G401 (cell line): ENCODE data around the gene ATF1. TPM values are rescaled to one million over a fixed set of nuclear protein-coding genes. Genes with fewer than 3 reads are reported as not detected.

ENCODE experiments used
- DNase-seq: peaks from one replicate; pipeline ENCODE4 v3.0.0-alpha.2; 2015; ENCODE audit warnings: low spot score
- in situ Hi-C: cut with HindIII; loops from 2 replicates; pipeline ENCODE4 v1.10.0; 2016; ENCODE audit warnings: low sequenced_read_pairs, mixed read lengths
- total RNA-seq: library from RNA; depleted of rRNA; stranded (reverse); fragments of >200 nt; shearing (Covaris generic); gene quantifications from 2 replicates; pipeline ENCODE4 v1.2.3, GENCODE V29; 2014; rRNA removed

ATF1 gene
- 31.8 and 48.3 TPM in 2 replicates for total RNA-seq

DNA sequence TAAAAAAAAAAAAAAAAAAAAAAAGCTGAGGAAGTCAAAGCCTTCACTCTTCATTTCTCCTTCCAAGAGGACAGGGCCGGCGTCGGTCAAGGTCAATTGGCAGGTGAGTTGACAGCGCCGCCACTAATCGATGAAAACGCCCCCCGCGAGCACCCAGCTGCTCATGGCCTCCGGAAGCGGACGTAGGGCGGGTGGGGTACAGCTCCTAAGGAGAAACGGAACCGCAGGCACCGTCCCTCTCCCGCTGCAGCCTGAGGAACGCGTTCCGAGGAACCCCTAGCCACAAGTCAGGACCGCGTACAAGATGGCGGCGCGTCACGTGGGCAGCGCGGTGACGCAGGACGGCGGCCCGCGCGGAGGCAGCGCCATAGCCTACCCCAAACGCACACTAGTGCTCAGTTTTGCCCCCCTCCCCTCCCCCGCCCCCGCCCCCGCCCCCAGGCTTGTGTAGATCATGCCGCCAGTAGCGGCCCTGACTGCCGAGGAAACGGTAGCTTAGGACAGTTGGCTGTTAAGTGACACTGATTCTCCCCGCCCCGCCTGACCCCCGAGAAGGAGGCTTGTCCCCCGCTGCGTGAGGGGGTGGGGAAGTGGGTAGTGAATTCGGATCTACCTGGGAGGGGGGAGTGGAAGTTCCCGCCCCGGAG, at the start of gene ATF1:
TSS of gene ATF1 (plus strand) at position 463 of the 647 bp plus-strand sequence. CDS start 16,045 bp downstream, outside the sequence.
- peak; percentile 87 for DNase-seq
- in situ Hi-C loops: no loop called here

DNA sequence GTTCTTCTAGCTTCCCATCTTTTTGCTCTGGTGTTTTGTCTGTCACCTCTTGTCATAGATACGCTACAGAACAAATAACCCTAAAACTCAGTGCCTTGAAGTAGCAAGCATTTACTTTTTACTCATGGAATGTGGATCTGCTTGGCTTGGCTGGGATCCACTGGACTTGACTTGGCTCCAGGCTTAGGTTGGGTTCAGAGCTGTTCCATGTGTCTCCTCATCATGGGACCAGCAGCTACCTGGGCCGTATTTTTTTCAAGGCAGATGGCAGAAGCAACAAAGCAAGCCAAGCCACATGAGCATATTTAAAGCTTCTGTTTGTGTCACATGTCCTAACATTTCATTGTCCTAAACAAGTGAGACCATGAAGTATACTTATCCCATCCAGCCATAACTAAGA, 48.7 kb upstream of the ATF1 start:
- DNase-seq: peak; percentile 98
- in situ Hi-C loops: no loop called here

DNA sequence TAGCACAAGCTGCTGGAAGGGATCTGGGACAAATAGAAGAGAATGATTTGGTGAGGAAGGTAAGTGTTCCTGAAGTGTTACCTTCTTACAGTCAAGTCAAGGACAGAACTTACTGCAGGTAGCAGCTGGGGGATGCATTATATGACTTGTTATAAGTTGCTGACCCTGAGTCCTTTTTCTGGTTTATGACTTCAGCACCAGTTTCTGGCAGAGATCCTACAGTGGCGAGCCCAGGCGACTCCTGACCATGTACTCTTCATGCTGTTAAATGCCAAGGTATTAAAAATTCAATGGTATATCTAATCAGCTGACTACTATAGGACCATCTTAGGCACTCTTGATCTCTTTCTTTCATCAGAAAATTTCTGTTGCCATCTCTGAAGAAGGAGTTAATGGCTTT, 45.1 kb upstream of the ATF1 start:
- DNase-seq: no peak
- in situ Hi-C loops: no loop called here

DNA sequence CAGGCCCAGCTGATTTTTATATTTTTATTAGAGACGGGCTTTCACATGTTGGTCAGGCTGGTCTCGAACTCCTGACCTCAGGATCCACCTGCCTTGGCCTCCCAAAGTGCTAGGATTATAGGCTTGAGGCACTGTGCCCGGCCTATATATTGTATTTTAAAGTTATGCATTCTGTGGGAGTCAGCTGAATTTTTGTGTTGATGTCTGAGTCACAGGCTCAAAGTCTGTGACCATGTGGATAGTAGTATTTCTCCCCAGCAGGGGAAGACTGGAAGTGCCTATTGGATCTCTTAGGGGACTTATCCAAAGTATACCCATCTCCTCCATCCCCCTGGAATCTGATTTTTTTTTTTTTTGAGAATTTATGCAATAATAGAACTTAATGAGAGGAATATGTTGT, 43.8 kb upstream of the ATF1 start:
- DNase-seq: no peak
- in situ Hi-C loops: no loop called here

DNA sequence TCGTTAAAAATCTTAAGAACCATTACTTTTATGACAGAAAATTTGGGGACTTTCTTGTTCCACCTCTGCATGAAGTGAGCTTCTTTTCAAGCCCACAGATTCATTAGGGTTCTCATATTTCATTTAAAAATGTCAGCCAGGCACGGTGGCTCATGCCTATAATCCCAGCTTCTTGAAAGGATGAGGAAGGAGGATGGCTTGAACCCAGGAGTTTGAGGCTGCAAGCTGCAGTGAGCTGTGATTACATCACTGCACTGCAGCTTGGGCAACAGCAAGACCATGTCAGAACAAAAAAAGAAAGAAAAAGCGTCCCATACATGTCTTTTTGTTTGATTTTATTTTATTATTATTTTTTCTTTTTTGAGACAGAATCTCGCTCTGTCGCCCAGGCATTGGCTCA, 43.4 kb upstream of the ATF1 start:
- no peak for DNase-seq
- in situ Hi-C loops: no loop called here

DNA sequence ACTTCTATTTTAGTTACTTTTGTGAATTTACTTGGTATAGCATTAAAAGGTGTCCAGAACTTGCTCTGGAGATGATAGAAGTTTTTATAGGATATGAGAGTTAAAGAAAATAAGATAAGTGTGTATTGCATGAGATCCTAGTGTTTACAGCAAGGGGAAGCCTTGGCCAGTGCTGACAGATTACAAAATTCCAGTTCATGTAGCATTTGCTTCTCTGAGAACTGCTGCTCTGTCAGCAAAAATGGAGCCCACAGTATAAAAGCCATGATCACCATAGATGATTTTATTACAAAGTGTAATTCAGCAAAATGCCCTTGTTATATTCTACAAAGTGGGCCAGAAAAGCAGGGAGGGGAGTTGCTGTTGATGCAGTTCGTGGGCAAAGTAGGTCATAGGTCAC, 40.0 kb upstream of the ATF1 start:
- in situ Hi-C loops: no loop called here
- DNase-seq: peak; percentile 45

DNA sequence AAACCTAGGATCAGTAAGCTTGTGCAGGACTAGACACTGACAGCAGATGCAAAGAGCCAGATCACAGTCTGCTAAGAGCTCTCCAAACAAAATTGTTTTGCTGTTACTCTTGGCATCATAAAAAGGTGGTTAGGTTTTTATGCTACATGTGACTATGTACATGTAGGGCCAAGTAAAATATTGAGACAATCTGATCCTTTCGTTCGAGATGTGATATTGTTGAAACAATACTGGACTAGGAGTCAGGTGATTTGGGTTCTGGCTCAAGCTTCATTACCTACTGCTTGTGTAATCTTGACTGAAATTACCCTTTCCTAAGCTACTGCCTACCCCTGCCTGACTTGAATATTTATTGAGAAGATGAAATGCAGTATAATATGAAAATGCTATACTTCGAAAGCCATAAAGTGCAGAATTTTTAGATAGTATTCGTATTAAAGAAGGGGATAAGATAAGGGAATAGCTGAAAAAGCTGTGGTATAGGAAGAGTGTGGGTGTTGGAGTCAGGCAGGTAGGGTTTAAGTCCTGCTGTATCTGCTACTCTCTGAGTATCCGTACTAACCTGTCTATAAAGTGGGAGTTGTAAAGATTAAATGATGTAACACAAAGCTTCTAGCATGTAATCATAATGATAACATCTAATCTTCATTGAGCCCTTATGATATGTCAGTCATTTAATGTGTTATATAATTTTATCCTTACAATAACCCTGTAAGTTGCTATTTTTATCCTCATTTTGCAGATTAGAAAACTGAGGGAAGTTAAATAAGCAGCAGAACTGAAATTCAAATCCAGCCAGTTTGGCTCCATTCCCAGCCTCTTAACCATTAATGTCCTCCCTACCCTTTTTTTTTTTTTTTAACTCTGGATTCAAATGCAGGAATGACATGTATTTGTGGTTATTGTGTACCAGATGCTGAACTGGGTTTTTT, 38.6 kb upstream of the ATF1 start:
- DNase-seq: peak; percentile 70

DNA sequence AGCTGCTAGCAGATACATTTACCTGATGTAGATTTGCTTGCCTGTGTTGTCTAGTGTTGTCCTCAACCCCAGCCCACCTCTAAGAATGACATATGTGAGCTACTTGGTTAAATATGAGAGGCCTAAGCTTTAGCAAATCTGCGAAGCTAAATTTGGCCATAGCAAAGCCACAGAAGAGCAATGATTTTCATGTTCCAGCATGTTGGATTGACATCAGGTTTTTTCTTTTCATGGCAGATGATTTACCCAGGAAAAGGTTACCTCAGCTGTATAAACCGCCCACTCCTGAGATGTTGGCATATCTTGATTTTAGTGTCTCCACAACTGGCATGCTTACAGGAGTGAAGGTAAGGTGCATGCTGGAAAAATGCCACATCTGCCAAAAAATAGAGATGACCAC, 36.4 kb upstream of the ATF1 start:
- peak; percentile 45 for DNase-seq
- in situ Hi-C loops: loop anchor here (5.0 kb wide), 1 partner anchor 65 kb away; no protein-coding TSS in a partner anchor

More for the DNA sequence above, 38.6 kb upstream of the ATF1 start:
- in situ Hi-C loops: loop anchor here (5.0 kb wide), 1 partner anchor 63 kb away; no protein-coding TSS in a partner anchor

DNA sequence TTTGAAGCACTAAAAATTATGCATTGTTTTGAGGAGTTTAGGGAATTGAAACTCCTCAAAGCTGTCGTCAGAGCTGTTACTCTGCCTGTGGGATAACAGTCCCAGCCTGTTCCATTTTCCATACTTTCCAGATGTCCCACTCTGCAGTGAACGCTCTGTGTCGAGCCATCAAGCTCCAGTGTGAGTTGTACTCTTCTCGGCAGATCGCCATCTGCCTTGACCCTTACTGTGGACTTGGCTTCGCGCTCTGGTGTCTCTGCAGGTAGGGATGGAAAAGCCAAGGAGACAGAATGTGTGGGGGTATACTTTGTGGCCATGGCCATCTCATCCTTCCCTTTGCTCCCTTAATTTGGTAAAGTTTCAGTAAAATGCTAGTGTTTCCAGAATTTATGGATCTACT, 35.5 kb upstream of the ATF1 start:
- peak; percentile 96 for DNase-seq
- in situ Hi-C loops: loop anchor here (5.0 kb wide), 1 partner anchor 66 kb away; no protein-coding TSS in a partner anchor

DNA sequence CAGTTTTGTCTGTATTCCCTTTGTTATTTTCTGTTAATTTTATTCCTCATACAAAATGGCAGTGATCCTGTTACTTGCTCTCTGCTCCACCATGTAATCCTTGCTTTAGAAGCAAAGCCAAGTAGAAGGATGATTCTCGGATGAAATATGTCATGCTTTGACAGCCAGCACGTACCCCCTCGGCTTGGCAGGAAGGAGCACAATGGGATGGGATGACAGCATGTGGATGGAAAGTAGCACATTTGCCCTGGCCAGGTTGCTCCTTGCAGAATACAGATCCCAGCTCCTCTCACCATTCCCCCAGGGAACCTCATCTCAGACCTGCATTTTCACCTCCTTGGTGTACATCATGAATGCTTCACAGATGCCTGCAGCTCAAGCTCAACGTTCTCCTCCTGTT, 35.1 kb upstream of the ATF1 start:
- DNase-seq: peak; percentile 96
- in situ Hi-C loops: loop anchor here (5.0 kb wide), 1 partner anchor 67 kb away; no protein-coding TSS in a partner anchor

DNA sequence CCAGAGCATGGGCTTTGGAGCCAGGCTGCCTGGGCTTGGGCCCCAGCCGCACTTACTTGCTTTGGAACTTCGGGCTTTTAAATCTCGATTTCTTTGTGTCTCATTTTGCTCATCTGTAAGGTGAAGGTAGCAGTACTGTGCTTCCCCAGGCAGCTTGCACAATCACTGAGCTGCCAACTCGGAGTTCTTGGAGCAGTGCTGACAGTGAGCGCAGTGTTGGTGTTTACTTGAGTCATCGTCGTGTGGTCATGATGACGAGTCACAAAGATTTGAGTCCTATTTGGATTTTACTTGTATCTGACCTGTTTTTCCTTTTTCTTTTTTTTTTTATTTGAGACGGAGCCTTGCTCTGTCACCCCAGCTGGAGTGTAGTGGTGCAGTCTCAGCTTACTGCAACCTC, 31.3 kb upstream of the ATF1 start:
- no peak for DNase-seq
- in situ Hi-C loops: no loop called here

DNA sequence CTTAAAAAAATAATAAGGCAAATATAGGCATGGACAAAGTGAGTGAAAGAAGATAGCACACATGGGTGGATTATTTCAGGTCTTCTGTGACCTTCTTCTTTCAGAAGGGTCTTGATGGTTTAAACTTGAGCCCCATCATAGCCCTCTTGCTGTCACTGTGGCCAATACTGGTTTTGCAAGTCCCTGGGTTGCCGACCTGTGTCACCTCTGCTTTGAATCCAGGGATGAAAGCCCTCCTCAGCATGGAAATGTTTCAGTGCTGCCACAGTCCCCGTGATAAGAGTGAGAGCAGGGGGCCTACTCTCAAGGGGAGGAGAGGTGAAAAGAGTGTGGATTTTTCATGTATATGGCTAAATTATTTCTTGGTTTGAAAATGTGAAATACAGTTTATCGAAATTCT, 30.2 kb upstream of the ATF1 start:
- no peak for DNase-seq
- in situ Hi-C loops: no loop called here

DNA sequence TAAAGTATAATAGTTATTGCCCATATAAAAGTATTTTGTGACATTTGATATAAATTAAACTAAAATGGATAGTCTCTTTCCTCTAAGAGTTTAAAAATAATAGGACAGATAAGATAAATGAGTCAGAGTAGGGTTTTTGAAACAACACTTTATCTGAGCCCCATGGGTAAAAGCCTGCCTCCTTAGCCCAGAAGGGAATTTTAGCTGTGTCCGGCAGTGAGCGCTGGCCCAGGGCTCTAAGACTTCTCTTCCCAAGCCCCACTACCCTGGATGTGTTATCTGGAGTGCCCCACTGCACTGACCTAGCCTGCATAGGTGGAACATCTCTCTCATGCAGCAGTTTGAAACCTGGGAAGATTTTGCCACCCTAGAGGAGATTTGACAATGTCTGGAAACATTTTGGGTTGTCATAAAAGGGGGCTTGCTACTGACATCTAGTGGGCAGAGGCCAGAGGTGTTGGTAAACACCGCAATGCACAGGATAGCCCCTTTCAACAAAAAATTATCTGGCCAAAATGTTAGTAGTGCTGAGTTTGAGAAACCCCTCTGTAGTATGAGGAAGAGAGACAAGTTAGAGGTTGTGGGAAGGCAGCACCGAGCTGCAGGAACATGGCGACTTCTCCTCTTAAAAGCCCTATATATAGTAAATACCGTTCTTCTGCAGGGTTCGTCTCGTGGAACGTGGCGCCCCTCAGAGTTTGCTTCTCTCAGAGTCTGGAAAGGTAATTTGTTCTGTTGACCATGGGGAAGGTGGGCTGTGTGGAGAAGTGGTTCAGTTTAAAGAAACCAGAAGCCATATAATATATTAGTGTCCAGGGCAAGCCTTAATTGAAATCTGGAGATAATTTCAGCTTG, 29.3 kb upstream of the ATF1 start:
- peak; percentile 88 for DNase-seq
- in situ Hi-C loops: no loop called here

DNA sequence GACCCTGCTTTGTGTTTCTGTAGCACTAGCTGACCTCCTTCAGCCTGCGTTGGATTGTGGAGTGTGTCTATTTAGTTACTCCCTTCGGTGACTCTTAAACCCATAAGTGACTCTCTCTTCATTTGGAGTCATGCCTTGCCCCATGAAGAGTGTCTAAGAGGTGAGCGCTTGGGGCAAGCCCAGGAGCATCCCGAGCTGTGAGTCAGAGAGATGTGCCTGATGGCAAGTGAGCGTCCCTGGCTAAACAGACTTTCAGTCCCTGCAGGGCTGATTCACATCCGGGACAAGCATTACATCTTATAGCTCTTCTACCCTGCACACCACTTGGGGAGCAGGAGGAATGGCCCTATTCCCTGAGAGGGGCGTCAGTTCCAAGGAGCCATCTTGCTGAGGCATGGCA, 24.3 kb upstream of the ATF1 start:
- DNase-seq: no peak
- in situ Hi-C loops: no loop called here

DNA sequence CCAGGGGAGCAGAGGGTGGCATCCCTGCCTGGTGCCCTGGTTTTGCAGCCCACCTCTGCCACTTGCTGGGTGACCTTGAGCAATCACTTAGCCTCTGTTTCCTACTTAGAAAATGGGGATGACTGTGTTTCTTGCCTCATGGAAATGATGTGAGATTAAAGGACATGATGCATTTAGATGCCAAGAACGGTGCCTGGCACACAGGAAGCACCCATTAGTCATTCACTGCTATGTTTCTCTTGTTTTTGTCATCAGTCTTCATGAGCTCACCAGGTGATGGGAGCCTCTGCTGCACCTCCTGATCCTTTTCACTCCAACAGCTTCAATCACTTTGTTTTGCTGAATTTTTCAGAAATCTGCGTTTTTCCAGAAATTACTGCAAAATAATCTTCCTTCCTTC, 23.6 kb upstream of the ATF1 start:
- no peak for DNase-seq
- in situ Hi-C loops: no loop called here

DNA sequence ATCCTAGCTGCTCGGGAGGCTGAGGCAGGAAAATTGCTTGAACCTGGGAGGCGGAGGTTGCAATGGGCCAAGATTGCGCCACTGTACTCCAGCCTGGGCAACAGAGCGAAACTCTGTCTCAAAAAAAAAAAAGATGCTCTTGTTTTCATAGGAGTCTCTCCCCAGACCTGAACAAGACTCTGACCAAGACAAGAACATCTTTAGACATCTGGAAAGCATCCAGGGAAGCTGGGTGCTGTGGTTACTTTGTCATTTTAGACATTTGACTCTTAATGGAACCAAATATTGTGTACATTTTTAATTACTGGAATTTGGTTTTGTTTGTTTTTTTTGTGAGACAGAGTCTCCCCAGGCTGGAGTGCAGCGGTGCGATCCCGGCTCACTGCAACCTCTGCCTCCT, 21.1 kb upstream of the ATF1 start:
- in situ Hi-C loops: no loop called here
- DNase-seq: no peak

DNA sequence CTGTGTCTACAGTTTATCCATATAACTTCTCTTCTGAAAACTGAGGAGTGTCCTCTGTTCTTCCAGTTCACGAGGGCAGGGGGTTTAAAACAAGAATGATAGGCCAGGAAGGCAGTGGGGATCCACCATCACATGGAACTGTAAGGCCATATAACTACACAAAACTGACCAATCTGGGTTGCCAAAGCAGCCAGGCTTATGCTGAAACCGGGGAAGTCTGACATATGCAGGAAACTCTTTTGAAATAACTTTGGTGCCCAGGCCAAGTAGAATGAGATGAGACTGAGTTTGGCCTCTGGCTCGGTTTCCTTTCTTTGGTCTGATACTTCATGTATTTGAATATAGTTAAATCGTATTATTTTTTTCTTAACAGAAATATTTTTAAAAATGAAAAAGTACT, 18.0 kb upstream of the ATF1 start:
- in situ Hi-C loops: no loop called here
- DNase-seq: no peak

DNA sequence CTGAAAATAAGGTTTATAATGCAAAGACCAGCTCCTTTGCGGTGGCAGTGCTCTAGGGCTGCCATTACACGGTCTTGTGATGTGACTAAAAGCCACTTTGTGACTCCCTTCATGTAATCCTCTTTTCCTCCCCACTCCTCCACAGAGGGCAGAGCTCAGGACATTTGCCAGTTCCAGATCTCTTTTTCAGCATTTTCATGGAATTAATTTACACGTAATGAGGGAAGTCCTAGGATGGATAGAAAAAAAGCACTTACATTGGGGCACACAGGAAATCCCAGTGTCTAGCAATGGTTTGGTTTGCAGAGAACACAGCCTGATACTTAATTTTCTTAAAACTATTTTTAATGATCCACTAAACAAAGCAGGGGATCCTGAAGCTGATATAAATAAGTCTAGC, 17.5 kb upstream of the ATF1 start:
- DNase-seq: no peak
- in situ Hi-C loops: no loop called here

DNA sequence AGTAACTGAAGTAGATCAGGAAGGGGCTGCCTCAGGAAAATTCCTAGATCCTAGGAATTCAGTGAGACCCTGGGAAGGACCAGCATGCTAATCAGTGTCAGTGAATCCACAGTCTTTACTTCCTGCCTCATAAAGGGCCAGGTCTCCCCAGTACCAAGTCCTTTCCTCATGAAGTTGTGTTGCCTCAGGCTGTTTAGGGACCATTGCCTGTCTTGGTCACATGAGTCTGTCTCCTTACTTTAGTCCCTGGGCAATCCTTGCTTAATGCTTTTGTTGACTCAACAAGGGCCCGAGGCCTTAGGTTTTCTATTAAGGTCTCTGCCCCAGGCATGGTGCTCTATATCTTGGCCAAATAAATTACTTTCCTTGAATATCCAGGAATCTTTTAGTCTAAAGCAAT, 16.1 kb upstream of the ATF1 start:
- no peak for DNase-seq
- in situ Hi-C loops: no loop called here
